Right atrium auricular region (tissue), 2 donors: ENCODE measurements around the gene ERBB4. TPM values are rescaled to one million over a fixed set of nuclear protein-coding genes. Genes with fewer than 3 reads are reported as not detected.

Source experiments
- DNase-seq: peaks from one replicate; pipeline ENCODE4 v3.0.0-alpha.2; 2019; ENCODE audit warnings: low spot score
- H3K27ac ChIP-seq, 2 donors: fragments of 200-600 bp; sonication (generic); 1 replicate in 1 of 2; 2 replicates in 1 of 2; pipeline ENCODE4 v1.5.1; 2016 to 2019
- H3K27me3 ChIP-seq, 2 donors: fragments of 200-600 bp; sonication (generic); one replicate each; pipeline versions ENCODE4 v1.5.1 to v1.6.0; 2017 to 2019
- H3K36me3 ChIP-seq: fragments of 200-600 bp; sonication (generic); one replicate; pipeline ENCODE4 v1.5.1; 2016
- H3K4me1 ChIP-seq, 2 donors: fragments of 200-600 bp; sonication (generic); one replicate each; pipeline versions ENCODE4 v1.5.1 to v1.6.0; 2017 to 2019
- H3K4me3 ChIP-seq, 2 donors: fragments of 200-600 bp; sonication (generic); 1 replicate in 1 of 2; 2 replicates in 1 of 2; pipeline ENCODE4 v1.5.1; 2017 to 2019; ENCODE audit warnings: mild to moderate bottlenecking in 1 of 2, moderate library complexity in 1 of 2
- H3K9me3 ChIP-seq, 2 donors: fragments of 200-600 bp; sonication (generic); one replicate each; pipeline ENCODE4 v1.5.1; 2019
- total RNA-seq, 2 donors: library from RNA; depleted of rRNA; stranded (reverse); fragments of >200 nt; gene quantifications; one replicate each; pipeline ENCODE4 v1.1.0, GENCODE V29; 2016
- TF ChIP-seq, protein P1 (sequence below), 2 donors: fragments of 200-600 bp; sonication (generic); IDR thresholded peaks; one replicate each; pipeline ENCODE4 v1.5.1; 2019; ENCODE audit warnings: antibody characterized with exemption in 2 of 2

Gene ERBB4
- total RNA-seq, 2 donors from 2014 or later = 12.4 to 22.4 TPM

DNA sequence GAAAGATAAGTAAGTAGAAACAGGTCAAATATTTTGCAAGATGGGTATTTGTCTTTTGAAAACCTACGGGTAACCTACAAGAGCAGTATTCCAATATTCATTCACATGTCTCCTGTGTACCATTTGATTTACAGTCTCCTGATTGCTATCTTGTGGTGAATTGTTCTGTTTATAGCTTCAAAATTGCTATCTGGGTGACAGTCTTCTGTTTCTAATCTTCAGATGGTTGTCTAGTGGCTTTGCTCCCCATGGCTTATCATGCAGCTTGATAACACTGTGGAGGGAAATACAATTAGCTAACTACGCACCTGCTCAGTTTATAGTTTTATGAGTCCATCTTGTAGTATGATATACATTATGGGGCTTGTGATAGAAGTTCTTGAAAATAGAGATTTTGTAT lies 1165.4 kb downstream of the ERBB4 start:
- Histone ChIP-seq H3K27ac (no peak overlapping the region), H3K36me3 (no peaks in the 10 kb centered on the region), H3K4me3 (no peak overlapping the region), H3K9me3 (no peaks in the 10 kb centered on the region), H3K27me3 (no peaks in the 10 kb centered on the region), H3K4me1 (no peaks in the 10 kb centered on the region)
- TF ChIP-seq, protein P1, sequence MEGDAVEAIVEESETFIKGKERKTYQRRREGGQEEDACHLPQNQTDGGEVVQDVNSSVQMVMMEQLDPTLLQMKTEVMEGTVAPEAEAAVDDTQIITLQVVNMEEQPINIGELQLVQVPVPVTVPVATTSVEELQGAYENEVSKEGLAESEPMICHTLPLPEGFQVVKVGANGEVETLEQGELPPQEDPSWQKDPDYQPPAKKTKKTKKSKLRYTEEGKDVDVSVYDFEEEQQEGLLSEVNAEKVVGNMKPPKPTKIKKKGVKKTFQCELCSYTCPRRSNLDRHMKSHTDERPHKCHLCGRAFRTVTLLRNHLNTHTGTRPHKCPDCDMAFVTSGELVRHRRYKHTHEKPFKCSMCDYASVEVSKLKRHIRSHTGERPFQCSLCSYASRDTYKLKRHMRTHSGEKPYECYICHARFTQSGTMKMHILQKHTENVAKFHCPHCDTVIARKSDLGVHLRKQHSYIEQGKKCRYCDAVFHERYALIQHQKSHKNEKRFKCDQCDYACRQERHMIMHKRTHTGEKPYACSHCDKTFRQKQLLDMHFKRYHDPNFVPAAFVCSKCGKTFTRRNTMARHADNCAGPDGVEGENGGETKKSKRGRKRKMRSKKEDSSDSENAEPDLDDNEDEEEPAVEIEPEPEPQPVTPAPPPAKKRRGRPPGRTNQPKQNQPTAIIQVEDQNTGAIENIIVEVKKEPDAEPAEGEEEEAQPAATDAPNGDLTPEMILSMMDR (IDR thresholded peaks at IDR 0.05) = no peak
- DNase-seq = no peak

DNA sequence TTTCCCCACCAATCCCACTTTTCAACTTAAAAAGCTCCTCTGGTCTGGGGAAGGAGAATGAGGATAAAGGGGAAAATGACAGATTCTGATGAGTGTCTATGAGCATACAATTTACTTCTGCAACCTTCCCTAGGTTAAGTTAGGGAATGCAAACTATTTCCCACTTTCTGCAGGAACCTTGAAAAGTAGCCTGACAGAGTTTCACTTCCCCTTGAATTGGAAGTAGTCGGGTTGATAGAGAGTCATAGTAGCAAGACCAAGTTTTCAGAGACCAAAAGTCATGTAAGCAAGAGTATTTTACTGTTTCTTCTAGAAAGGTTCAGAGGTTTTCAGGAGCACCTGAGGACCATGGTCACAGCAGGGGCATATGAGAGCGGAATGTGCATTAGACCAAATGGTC lies 1167.1 kb downstream of the ERBB4 start:
- Histone ChIP-seq H3K27ac (no peak overlapping the region), H3K4me3 (no peak overlapping the region), H3K9me3 (no peaks in the 10 kb centered on the region), H3K36me3 (no peaks in the 10 kb centered on the region), H3K4me1 (no peaks in the 10 kb centered on the region), H3K27me3 (no peaks in the 10 kb centered on the region)
- TF ChIP-seq, protein P1 (IDR thresholded peaks at IDR 0.05) = no peak
- no peak for DNase-seq

DNA sequence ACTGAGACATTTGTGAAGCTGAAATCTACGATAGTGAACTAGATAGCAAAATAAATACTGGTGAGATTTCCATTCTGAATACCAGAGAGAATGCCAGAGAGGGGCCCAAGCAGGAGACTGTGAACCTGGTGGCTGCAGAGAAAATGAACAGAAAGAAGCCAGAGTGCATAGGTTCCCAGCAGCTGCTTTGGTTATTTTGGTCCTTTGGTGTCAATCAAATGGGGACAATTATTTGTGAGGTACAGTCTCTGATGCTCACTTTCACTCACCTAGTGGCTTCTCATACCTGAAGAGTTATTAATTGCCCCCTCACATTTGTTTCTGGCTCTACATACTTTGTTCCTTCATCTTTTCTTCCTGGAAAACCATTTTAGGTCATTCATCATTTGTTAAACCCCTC lies 1170.1 kb downstream of the ERBB4 start:
- no peak overlapping the region for H3K27ac ChIP-seq

GRCh38 chr2:211367711-211368110 lies 1170.9 kb downstream of the ERBB4 start:
- TF ChIP-seq, protein P1 (IDR thresholded peaks at IDR 0.05) = no peak
- Histone ChIP-seq H3K36me3 (no peaks in the 10 kb centered on the region), H3K27ac (no peak overlapping the region), H3K9me3 (no peaks in the 10 kb centered on the region), H3K4me3 (no peak overlapping the region), H3K27me3 (no peaks in the 10 kb centered on the region), H3K4me1 (no peaks in the 10 kb centered on the region)
- no peak for DNase-seq

More for the DNA sequence above, 1170.1 kb downstream of the ERBB4 start:
- Histone ChIP-seq H3K4me3 (no peak overlapping the region), H3K4me1 (no peaks in the 10 kb centered on the region), H3K27me3 (no peaks in the 10 kb centered on the region), H3K36me3 (no peaks in the 10 kb centered on the region), H3K9me3 (no peaks in the 10 kb centered on the region)
- no peak for DNase-seq
- TF ChIP-seq, protein P1 (IDR thresholded peaks at IDR 0.05) = no peak

DNA sequence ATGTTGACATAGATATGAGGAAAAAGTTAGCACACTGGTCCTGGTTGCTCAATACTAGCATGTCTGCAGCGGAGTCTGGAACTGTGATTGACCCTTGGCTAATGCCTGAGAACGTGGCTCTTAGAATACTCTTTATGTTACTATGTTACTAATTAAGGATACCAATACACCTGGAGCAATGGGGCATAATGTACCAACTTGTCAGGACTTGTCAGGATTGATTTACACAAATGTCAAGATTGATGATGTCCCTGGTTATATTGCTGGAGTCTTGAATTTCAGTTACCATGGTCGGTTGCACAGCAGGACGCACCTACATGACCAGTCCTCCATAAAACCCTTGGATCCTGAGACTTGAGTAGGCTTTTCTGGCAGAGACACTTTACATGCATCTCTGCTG lies 1171.3 kb downstream of the ERBB4 start:
- Histone ChIP-seq H3K27ac (no peak overlapping the region), H3K4me3 (no peak overlapping the region), H3K9me3 (no peaks in the 10 kb centered on the region), H3K4me1 (no peaks in the 10 kb centered on the region), H3K36me3 (no peaks in the 10 kb centered on the region), H3K27me3 (no peaks in the 10 kb centered on the region)
- TF ChIP-seq, protein P1 (IDR thresholded peaks at IDR 0.05) = no peak
- DNase-seq = no peak

DNA sequence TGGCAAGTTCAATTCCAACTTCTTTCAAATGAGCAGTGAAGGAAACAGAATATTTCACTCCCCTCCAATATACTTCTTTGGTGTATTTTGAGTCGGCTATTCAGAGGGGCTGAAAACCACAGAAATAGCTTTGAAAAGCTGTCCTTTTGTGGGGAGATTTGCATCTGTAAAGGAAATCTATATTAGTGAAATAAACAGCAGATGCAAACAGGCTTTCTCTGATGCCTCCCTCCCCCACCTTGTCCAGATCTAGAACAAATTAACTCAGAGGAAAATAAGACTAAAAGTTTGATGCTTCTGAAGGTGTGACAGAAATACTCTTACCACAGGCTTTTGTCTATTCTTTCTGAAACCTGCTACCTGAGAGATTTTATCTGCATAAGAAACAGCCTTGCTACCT lies 1173.7 kb downstream of the ERBB4 start:
- Histone ChIP-seq H3K4me1 (no peaks in the 10 kb centered on the region), H3K4me3 (no peak overlapping the region), H3K27ac (no peak overlapping the region), H3K36me3 (no peaks in the 10 kb centered on the region), H3K9me3 (no peaks in the 10 kb centered on the region), H3K27me3 (no peaks in the 10 kb centered on the region)
- TF ChIP-seq, protein P1 (IDR thresholded peaks at IDR 0.05) = no peak
- DNase-seq = no peak
